Measurements from ENCODE around the gene BARX2.

DNA sequence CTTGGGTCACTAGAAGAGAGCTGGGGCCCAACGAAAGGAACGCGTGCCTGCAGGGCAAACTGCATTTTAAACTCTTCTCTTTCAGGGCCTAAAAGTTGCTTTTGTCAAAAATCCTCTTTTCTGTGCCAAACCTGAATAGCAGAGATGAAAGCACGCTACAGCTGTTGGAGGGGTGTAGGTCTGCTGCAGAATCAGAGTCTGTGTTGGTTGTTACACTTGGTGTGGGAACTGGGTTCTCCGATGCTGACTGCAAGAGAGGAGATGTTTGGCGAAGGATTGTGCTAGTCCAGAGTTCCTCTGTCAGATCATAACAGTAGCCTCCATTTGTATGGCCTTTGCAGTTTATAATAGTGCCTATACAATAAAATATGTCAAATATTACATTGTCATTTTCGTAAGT, 41.8 kb downstream of the BARX2 start:
- TF ChIP-seq, protein P1, sequence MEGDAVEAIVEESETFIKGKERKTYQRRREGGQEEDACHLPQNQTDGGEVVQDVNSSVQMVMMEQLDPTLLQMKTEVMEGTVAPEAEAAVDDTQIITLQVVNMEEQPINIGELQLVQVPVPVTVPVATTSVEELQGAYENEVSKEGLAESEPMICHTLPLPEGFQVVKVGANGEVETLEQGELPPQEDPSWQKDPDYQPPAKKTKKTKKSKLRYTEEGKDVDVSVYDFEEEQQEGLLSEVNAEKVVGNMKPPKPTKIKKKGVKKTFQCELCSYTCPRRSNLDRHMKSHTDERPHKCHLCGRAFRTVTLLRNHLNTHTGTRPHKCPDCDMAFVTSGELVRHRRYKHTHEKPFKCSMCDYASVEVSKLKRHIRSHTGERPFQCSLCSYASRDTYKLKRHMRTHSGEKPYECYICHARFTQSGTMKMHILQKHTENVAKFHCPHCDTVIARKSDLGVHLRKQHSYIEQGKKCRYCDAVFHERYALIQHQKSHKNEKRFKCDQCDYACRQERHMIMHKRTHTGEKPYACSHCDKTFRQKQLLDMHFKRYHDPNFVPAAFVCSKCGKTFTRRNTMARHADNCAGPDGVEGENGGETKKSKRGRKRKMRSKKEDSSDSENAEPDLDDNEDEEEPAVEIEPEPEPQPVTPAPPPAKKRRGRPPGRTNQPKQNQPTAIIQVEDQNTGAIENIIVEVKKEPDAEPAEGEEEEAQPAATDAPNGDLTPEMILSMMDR (IDR thresholded peaks at IDR 0.05): no peak
- no peak for TF ChIP-seq EZH2 (IDR thresholded peaks at IDR 0.05; ENCODE audit: borderline replicate concordance, insufficient read depth, low read depth, low read length, poor library complexity, severe bottlenecking)
